ENCODE results near the gene BDH1. TPM values are rescaled to one million over a fixed set of nuclear protein-coding genes. Genes with fewer than 3 reads are reported as not detected.

The BDH1 gene
- total and polyA plus RNA-seq, 8 donors: 15.5 to 22.0 (median 19.3) TPM

DNA sequence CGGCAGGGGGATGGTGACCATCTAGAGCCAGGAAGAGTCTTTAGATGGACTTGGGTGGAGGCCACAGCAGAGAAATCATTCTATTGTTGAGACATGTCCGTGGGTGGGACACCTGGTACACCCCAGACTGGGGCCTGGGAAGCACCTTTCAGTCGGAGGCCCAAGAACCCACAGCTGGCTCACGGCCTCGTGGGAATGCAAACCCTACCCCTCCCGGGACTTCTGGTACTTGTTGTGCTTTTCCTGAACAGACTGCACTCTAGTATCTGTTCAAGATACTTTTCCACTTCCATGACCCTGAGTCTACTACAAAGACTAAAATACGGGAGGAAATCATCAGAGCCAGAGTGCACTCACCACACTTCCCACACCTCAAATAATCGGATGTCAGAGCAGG lies 60.7 kb downstream of the BDH1 start:
- H3K27me3 ChIP-seq: no peaks in the 10 kb centered on the region
- intact Hi-C loops (cut with DNase I): no loop called here
- no peaks in the 10 kb centered on the region for H3K9me3 ChIP-seq
- H3K4me1 ChIP-seq: no peaks in the 10 kb centered on the region
- H3K36me3 ChIP-seq: no peaks in the 10 kb centered on the region
- ATAC-seq (no peak), DNase-seq (no peak)
- H3K4me3 ChIP-seq: no peak overlapping the region
- H3K27ac ChIP-seq: no peak overlapping the region
- no peak for TF ChIP-seq CTCF (IDR thresholded peaks at IDR 0.05)

DNA sequence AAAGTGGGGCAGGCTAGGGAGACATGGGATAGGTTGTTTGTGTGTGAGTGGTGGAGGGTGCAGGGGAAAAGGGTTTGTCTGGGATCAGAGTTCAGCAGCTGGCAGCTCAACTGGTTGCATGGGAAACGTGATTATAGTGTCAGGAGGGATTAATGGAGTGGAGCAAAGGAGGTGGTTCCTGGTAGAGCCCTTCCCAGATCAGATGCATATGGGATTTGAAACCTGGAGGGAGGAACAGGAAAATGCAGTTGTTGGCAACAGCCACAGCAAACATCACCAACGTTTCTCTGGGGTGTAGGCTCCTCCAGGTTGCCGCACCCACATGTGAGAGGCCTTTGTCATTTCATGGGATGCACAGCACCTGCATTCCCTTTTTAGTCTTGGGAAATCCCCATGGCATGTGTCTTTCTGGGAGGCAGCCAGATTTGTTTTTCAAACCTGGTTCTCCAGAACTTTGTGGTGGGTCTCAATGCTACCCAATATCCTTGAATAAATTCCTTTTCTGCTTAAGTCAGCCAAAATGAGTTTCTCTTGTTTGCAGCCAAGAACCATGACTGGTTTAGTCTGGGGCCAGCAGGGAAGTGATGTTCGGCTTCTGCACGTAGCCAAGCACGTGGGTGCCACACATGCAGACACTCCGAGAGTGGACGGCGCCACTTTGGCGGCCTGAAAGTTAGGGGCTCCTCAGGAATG lies 61.3 kb downstream of the BDH1 start:
- intact Hi-C loops (cut with DNase I): no loop called here
- no peak for ATAC-seq
- no peak for TF ChIP-seq CTCF (IDR thresholded peaks at IDR 0.05)
- Histone ChIP-seq H3K27me3 (no peaks in the 10 kb centered on the region), H3K36me3 (no peaks in the 10 kb centered on the region), H3K4me1 (no peaks in the 10 kb centered on the region), H3K4me3 (no peak overlapping the region), H3K9me3 (no peaks in the 10 kb centered on the region), H3K27ac (no peak overlapping the region)
- DNase-seq: no peak

DNA sequence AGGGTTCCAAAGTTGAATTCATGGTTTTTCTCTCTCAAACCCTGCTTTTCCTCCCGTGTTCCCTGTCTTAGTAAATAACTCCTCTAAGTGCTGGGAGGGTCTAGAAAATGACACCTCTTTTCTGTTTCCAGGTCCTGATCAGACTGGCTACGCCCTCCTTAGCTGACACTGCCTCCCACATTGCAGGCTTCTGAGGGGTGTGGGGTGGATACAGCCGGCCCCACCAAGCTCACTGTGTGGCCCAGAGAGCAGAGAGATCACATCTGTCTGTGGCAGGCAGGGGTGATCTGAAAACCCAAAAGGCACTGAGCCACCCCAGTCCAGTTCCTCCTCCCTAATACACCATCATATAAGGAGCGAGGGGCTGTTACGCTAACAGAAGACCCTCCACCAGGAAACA lies 62.7 kb downstream of the BDH1 start:
- Histone ChIP-seq H3K9me3 (no peaks in the 10 kb centered on the region), H3K36me3 (no peaks in the 10 kb centered on the region), H3K27me3 (no peaks in the 10 kb centered on the region), H3K27ac (no peak overlapping the region), H3K4me3 (no peak overlapping the region), H3K4me1 (no peaks in the 10 kb centered on the region)
- intact Hi-C loops (cut with DNase I): no loop called here
- no peak for DNase-seq
- TF ChIP-seq CTCF (IDR thresholded peaks at IDR 0.05): no peak
- ATAC-seq: no peak

DNA sequence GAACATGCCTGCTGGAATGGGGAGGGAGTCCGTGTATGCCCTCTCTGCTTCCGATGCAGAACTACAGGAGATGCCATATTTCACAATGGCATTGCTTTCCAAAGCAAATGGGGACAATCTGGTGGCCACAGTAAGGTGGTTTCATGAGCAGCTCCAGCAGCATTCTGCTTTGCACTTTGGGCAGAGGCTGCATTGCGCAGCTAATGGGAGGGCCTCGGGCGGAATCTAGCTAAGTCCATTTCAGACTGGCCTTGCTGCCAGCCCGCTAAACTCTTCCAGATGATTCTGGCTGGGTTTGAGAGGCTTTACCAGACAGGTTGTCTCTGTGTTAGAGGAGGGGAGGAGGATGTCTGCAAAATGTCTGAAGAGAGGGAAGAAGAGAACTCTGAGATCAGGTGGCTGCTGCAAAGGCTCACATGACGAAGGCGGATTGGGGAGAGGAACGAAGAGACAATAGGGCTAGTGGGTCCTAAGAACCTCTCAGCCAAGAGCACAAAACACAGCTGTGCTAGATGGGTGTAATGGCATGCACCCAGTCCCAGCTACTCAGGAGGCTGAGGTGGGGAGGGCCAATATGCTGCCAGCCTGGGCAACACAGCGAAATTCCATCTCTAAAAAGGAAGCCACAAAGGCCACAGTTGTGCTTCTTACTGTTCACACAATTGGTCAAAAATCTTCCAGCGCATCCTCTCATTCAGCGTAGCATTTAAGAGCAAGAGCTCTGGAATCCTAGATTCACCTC lies 63.7 kb downstream of the BDH1 start:
- Histone ChIP-seq H3K4me1 (no peaks in the 10 kb centered on the region), H3K27ac (no peak overlapping the region), H3K9me3 (no peaks in the 10 kb centered on the region), H3K4me3 (no peak overlapping the region), H3K27me3 (no peaks in the 10 kb centered on the region), H3K36me3 (no peaks in the 10 kb centered on the region)
- ATAC-seq: no peak
- no peak for TF ChIP-seq CTCF (IDR thresholded peaks at IDR 0.05)
- intact Hi-C loops (cut with DNase I): no loop called here
- no peak for DNase-seq

- H3K9me3 ChIP-seq: no peaks in the 10 kb centered on the region
- TF ChIP-seq CTCF (IDR thresholded peaks at IDR 0.05): no peak
- H3K4me3 ChIP-seq: no peak overlapping the region
- H3K4me1 ChIP-seq: no peaks in the 10 kb centered on the region
- H3K36me3 ChIP-seq: no peaks in the 10 kb centered on the region
- no peak for ATAC-seq
- H3K27ac ChIP-seq: no peak overlapping the region
- no peaks in the 10 kb centered on the region for H3K27me3 ChIP-seq
- no peak for DNase-seq
- intact Hi-C loops (cut with DNase I): no loop called here
Measured at GRCh38 chr3:197491478-197491877, 64.3 kb downstream of the BDH1 start.
